ENCODE measurements around the gene SNRPD1. TPM values are rescaled to one million over a fixed set of nuclear protein-coding genes. Genes with fewer than 3 reads are reported as not detected.
"Not testable (repeated sequence)": the region's sequence is repeated elsewhere in the genome, so short reads cannot be mapped to it uniquely, and the experiment has no call there.

The SNRPD1 gene
- total and polyA plus RNA-seq, 3 experiments from 2014 or later: 89.9 to 165 (median 154) TPM

DNA sequence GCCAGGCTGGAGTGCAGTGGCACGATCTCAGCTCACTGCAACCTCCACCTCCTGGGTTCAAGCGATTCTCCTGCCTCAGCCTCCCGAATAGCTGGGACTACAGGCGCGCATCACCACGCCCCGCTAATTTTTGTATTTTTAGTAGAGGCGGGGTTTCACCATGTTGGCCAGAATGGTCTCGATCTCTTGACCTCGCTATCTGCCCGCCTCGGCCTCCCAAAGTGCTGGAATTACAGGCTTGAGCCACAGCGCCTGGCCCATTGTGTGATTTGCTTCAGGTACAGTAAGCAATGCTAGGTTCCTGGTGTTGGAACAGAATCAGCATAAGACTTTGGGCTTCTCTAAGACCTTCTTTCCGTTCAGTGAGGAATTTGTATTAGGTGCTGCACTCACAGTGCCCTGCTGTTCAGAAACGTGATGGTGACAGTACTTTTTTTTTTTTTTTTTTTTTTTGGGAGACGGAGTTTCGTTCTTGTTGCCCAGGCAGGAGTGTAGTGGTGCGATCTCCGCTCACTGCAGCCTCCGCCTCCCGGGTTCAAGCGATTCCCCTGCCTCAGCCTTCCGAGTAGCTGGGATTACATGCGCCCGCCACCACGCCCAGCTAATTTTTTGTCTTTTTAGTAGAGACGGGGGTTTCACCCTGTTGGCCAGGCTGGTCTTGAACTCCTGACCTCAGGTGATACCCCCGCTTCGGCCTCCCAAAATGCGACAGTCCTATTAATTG is 551 bp upstream of the SNRPD1 start:
- not testable (repeated sequence) for H3K27me3 ChIP-seq (ENCODE audit: insufficient read depth, low read length, poor library complexity, severe bottlenecking); H3K27me3 Mint-ChIP-seq; H3K9me3 Mint-ChIP-seq; DNase-seq; H3K9me3 ChIP-seq (ENCODE audit: low read length); H3K36me3 ChIP-seq (ENCODE audit: insufficient read depth, low read length)
- Mint-ChIP-seq H3K36me3 (peaks cover 0 to 21% (median 6%) of the 10 kb centered on the region in 3 donors), H3K4me1 (peaks cover 31 to 44% (median 40%) of the 10 kb centered on the region in 3 donors), H3K27ac (peak overlapping the region; percentile 92 to 100 (median 98)), H3K4me3 (peak overlapping the region; percentile 96 to 100 (median 98))
- ChIA-PET POLR2A (interaction anchor here (0.7 to 5.6 kb wide), 3 partner anchors 9 to 15 kb away, joined by 3 to 63 read pairs (median 7); partner anchors contain the start of gene ESCO1), CTCF (interaction anchor here (0.7 to 5.4 kb wide), 12 partner anchors 10 to 137 kb away, joined by 3 to 131 read pairs (median 4); partner anchors contain the start of genes ABHD3 and ESCO1)
- H3K4me1 ChIP-seq (ENCODE audit: insufficient read depth, low read length): peaks cover 26% of the 10 kb centered on the region
- H3K4me3 ChIP-seq (ENCODE audit: low read length): peak overlapping the region; percentile 24
- peak overlapping the region; percentile 47 for H3K27ac ChIP-seq (ENCODE audit: low read depth, low read length)

GRCh38 chr18:21621640-21622039 is 9.5 kb downstream of the SNRPD1 start:
- H3K9me3 ChIP-seq (ENCODE audit: low read length); H3K27ac Mint-ChIP-seq; H3K27ac ChIP-seq (ENCODE audit: low read depth, low read length); H3K4me1 ChIP-seq (ENCODE audit: insufficient read depth, low read length); H3K4me3 Mint-ChIP-seq; H3K4me3 ChIP-seq (ENCODE audit: low read length); DNase-seq; H3K27me3 ChIP-seq (ENCODE audit: insufficient read depth, low read length, poor library complexity, severe bottlenecking); H3K27me3 Mint-ChIP-seq; POLR2A ChIA-PET; H3K9me3 Mint-ChIP-seq: not testable (repeated sequence)
- peaks cover 15% of the 10 kb centered on the region for H3K36me3 ChIP-seq (ENCODE audit: insufficient read depth, low read length)
- H3K36me3 Mint-ChIP-seq: peaks cover 0 to 58% (median 10%) of the 10 kb centered on the region in 3 donors
- peaks cover 22 to 41% (median 33%) of the 10 kb centered on the region in 3 donors for H3K4me1 Mint-ChIP-seq
- CTCF ChIA-PET: interaction anchor here (0.9 to 1.0 kb wide), 2 partner anchors 9 to 10 kb away, joined by 3 to 4 read pairs; partner anchors contain the start of gene SNRPD1

DNA sequence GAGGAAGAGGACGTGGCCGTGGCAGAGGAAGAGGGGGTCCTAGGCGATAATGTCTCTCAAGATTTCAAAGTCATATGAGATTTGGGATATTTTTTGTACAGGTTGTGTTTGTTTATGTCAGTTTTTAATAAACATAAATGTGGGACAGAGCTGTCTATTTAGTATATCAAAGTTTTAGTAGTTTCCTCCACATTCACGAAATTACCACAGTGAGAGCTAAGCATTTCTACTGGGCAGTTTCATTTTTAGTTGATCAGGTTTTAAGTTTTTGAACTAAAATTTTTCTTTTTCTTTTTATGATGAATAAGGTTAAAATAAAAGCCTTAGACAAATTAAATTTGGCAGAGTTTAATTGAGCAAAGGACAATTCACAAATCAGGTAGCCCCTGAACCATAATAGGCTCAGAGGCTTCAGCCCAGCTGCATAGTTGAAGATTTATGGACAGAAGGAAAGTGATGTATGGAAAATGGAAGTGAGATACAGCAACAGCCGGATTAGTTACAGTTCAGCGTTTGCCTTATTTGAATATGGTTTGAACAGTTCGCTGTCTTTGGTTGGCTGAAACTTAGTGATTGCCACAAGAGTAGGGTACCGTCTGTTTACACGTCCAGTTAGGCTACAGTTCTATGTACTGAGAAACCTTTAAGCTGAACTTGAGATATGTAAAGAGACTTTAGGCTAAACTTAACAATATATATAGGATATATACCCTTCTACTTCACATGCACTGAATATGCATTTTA is 17.1 kb downstream of the SNRPD1 start:
- H3K4me1 ChIP-seq (ENCODE audit: insufficient read depth, low read length): peaks cover 8% of the 10 kb centered on the region
- Mint-ChIP-seq H3K4me3 (peak overlapping the region in 5 of 7 donors; percentile 9 to 33 (median 16)), H3K27ac (peak overlapping the region in 7 of 8 donors; percentile 27 to 92 (median 70)), H3K36me3 (peaks cover 5 to 60% (median 12%) of the 10 kb centered on the region in 3 donors), H3K4me1 (peaks cover 21 to 28% (median 27%) of the 10 kb centered on the region in 3 donors), H3K27me3 (no peaks in the 10 kb centered on the region), H3K9me3 (no peaks in the 10 kb centered on the region)
- peaks cover 22% of the 10 kb centered on the region for H3K36me3 ChIP-seq (ENCODE audit: insufficient read depth, low read length)
- no peak for DNase-seq
- no peaks in the 10 kb centered on the region for H3K9me3 ChIP-seq (ENCODE audit: low read length)
- no peak overlapping the region for H3K4me3 ChIP-seq (ENCODE audit: low read length)
- POLR2A ChIA-PET: no interaction called here
- H3K27me3 ChIP-seq (ENCODE audit: insufficient read depth, low read length, poor library complexity, severe bottlenecking): no peaks in the 10 kb centered on the region
- CTCF ChIA-PET: interaction anchor here (1.3 kb wide), 2 partner anchors 17 to 29 kb away, joined by 4 to 5 read pairs; partner anchors contain the start of genes ESCO1 and SNRPD1
- H3K27ac ChIP-seq (ENCODE audit: low read depth, low read length): no peak overlapping the region

GRCh38 chr18:21632393-21632792 is 20.3 kb downstream of the SNRPD1 start:
- Histone ChIP-seq H3K27me3 (ENCODE audit: insufficient read depth, low read length, poor library complexity, severe bottlenecking) (no peaks in the 10 kb centered on the region), H3K9me3 (ENCODE audit: low read length) (no peaks in the 10 kb centered on the region), H3K36me3 (ENCODE audit: insufficient read depth, low read length) (peaks cover 22% of the 10 kb centered on the region), H3K27ac (ENCODE audit: low read depth, low read length) (no peak overlapping the region), H3K4me3 (ENCODE audit: low read length) (no peak overlapping the region), H3K4me1 (ENCODE audit: insufficient read depth, low read length) (peaks cover 8% of the 10 kb centered on the region)
- DNase-seq: no peak
- POLR2A ChIA-PET: interaction anchor here (0.7 kb wide), 1 partner anchor 63 kb away, joined by 4 read pairs; no protein-coding TSS in a partner anchor
- no peaks in the 10 kb centered on the region for H3K27me3 Mint-ChIP-seq
- CTCF ChIA-PET: interaction anchor here (1.5 to 1.7 kb wide), 2 partner anchors 10 to 32 kb away, joined by 3 to 10 read pairs; partner anchors contain the start of gene ESCO1
- peaks cover 5 to 50% (median 7%) of the 10 kb centered on the region in 3 donors for H3K36me3 Mint-ChIP-seq
- H3K4me1 Mint-ChIP-seq: peaks cover 19 to 24% (median 22%) of the 10 kb centered on the region in 3 donors
- H3K27ac Mint-ChIP-seq: peak overlapping the region in 2 of 8 donors; percentile 36 to 60
- no peaks in the 10 kb centered on the region for H3K9me3 Mint-ChIP-seq
- no peak overlapping the region for H3K4me3 Mint-ChIP-seq

DNA sequence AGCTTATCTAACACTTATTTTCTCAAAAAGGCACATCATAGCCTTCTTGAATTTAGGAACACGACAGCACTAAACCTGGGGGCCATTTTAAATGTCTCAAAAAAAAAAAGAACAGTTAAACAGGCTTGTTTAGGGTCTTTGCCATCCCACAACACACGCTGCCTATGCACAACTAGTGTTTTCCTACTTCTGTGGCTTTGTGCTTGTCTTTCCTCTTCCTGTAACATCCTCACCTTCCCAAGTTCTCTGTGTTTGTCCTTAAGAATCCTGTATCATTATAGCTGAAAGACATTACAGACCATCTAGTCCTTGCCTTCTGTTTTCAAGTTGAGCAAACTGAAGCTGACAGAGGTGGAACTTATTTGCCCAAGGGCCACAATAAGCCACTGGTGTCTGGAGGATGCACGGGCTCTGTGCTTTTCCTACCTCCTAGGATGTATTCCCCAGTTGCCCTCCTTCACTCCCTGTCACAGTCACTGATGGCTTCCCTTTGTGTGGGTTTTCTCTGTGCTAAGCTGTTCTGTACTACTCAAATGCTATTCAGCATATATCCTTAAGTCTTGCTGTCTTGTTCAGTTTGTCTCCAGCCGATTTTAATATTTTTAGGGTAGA is 22.6 kb downstream of the SNRPD1 start:
- no peak overlapping the region for H3K27ac ChIP-seq (ENCODE audit: low read depth, low read length)
- peak overlapping the region in 1 of 8 donors; percentile 34 for H3K27ac Mint-ChIP-seq
- no peaks in the 10 kb centered on the region for H3K9me3 Mint-ChIP-seq
- H3K4me1 Mint-ChIP-seq: peaks cover 0 to 9% (median 3%) of the 10 kb centered on the region in 3 donors
- peaks cover 13% of the 10 kb centered on the region for H3K36me3 ChIP-seq (ENCODE audit: insufficient read depth, low read length)
- no peak overlapping the region for H3K4me3 ChIP-seq (ENCODE audit: low read length)
- DNase-seq: no peak
- no peaks in the 10 kb centered on the region for H3K4me1 ChIP-seq (ENCODE audit: insufficient read depth, low read length)
- CTCF ChIA-PET: interaction anchor here (1.2 kb wide), 1 partner anchor 24 kb away, joined by 3 read pairs; no protein-coding TSS in a partner anchor
- POLR2A ChIA-PET: no interaction called here
- no peaks in the 10 kb centered on the region for H3K27me3 Mint-ChIP-seq
- H3K4me3 Mint-ChIP-seq: no peak overlapping the region
- H3K9me3 ChIP-seq (ENCODE audit: low read length): no peaks in the 10 kb centered on the region
- H3K27me3 ChIP-seq (ENCODE audit: insufficient read depth, low read length, poor library complexity, severe bottlenecking): no peaks in the 10 kb centered on the region
- H3K36me3 Mint-ChIP-seq: peaks cover 0 to 29% (median 3%) of the 10 kb centered on the region in 3 donors

DNA sequence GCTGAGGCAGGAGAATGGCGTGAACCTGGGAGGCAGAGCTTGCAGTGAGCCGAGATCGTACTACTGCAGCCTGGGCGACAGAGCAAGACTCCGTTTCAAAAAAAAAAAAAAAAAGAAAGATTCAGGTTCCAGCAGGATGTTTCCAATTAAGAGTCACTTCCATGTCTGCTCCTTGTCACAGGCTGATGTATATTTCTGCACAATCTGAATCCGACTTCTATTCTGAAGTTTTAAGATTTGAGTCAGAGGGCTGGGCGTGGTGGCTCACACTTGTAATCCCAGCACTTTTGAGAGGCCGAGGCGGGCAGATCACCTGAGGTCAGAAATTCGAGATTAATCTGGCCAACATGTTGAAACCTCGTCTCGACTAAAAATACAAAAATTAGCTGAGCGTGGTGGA is 24.7 kb downstream of the SNRPD1 start:
- Histone ChIP-seq H3K27ac (ENCODE audit: low read depth, low read length) (no peak overlapping the region), H3K36me3 (ENCODE audit: insufficient read depth, low read length) (peaks cover 2% of the 10 kb centered on the region), H3K9me3 (ENCODE audit: low read length) (no peaks in the 10 kb centered on the region), H3K4me1 (ENCODE audit: insufficient read depth, low read length) (no peaks in the 10 kb centered on the region), H3K27me3 (ENCODE audit: insufficient read depth, low read length, poor library complexity, severe bottlenecking) (no peaks in the 10 kb centered on the region), H3K4me3 (ENCODE audit: low read length) (no peak overlapping the region)
- H3K27me3 Mint-ChIP-seq: no peaks in the 10 kb centered on the region
- peaks cover 0 to 9% (median 0%) of the 10 kb centered on the region in 3 donors for H3K4me1 Mint-ChIP-seq
- ChIA-PET CTCF (no interaction called here), POLR2A (interaction anchor here (0.7 kb wide), 1 partner anchor 50 kb away, joined by 5 read pairs; no protein-coding TSS in a partner anchor)
- no peak overlapping the region for H3K4me3 Mint-ChIP-seq
- no peak for DNase-seq
- H3K27ac Mint-ChIP-seq: peak overlapping the region in 1 of 8 donors; percentile 77
- H3K9me3 Mint-ChIP-seq: no peaks in the 10 kb centered on the region
- peaks cover 0 to 14% (median under 1%) of the 10 kb centered on the region in 3 donors for H3K36me3 Mint-ChIP-seq

DNA sequence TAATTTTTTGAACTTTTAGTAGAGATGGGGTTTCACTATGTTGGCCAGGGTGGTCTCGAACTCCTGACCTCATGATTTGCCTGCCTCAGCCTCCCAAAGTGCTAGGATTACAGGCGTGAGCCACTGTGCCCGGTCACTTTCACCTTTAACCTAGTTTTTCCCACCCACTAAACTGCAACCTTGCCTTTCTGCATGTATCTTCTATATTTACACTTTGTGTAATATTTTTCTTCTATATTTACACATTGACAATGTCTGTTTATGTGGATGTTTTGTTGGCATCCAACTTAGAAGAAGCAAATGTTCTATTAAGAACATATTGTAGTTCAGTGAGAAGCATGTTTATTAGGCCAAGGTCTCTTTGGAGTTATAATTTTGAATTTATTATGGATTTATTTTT is 26.7 kb downstream of the SNRPD1 start:
- H3K36me3 Mint-ChIP-seq: peaks cover 0 to 5% (median 0%) of the 10 kb centered on the region in 3 donors
- no peaks in the 10 kb centered on the region for H3K9me3 Mint-ChIP-seq
- Histone ChIP-seq H3K27me3 (ENCODE audit: insufficient read depth, low read length, poor library complexity, severe bottlenecking) (no peaks in the 10 kb centered on the region), H3K4me3 (ENCODE audit: low read length) (no peak overlapping the region), H3K36me3 (ENCODE audit: insufficient read depth, low read length) (no peaks in the 10 kb centered on the region), H3K9me3 (ENCODE audit: low read length) (no peaks in the 10 kb centered on the region), H3K4me1 (ENCODE audit: insufficient read depth, low read length) (no peaks in the 10 kb centered on the region), H3K27ac (ENCODE audit: low read depth, low read length) (no peak overlapping the region)
- DNase-seq: no peak
- H3K4me3 Mint-ChIP-seq: no peak overlapping the region
- ChIA-PET POLR2A (no interaction called here), CTCF (no interaction called here)
- peak overlapping the region in 2 of 8 donors; percentile 2 to 90 for H3K27ac Mint-ChIP-seq
- H3K27me3 Mint-ChIP-seq: no peaks in the 10 kb centered on the region
- H3K4me1 Mint-ChIP-seq: peaks cover 0 to 9% (median 0%) of the 10 kb centered on the region in 3 donors

Data from CD8-positive, alpha-beta memory T cell (primary cell).